ENCODE results near the gene H19. TPM values are rescaled to one million over a fixed set of nuclear protein-coding genes. Genes with fewer than 3 reads are reported as not detected.

H19 gene
- total RNA-seq (not detected), total RNA-seq (0 reads per million in 2 donors)

- no peaks in the 10 kb centered on the region for H3K36me3 Mint-ChIP-seq (ENCODE audit: low read depth)
- H3K27me3 Mint-ChIP-seq = no peaks in the 10 kb centered on the region
- ATAC-seq = no peak
- DNase-seq = no peak
- H3K4me1 Mint-ChIP-seq = no peaks in the 10 kb centered on the region
- no peaks in the 10 kb centered on the region for H3K9me3 ChIP-seq (ENCODE audit: control insufficient read depth, low read length, poor library complexity, severe bottlenecking)
- no peak within 1 kb of the TSS for H3K4me3 Mint-ChIP-seq
- H3K27ac Mint-ChIP-seq = no peak within 1 kb of the TSS
Measured at GRCh38 chr11:1997755-1998154, at the start of gene H19. H19 (minus strand) TSS chr11:1997842.

GRCh38 chr11:2041963-2042362 lies 44.3 kb upstream of the H19 start:
- no peaks in the 10 kb centered on the region for H3K4me1 Mint-ChIP-seq
- H3K27ac Mint-ChIP-seq = no peak overlapping the region
- no peaks in the 10 kb centered on the region for H3K36me3 Mint-ChIP-seq (ENCODE audit: low read depth)
- H3K27me3 Mint-ChIP-seq = no peaks in the 10 kb centered on the region
- no peak overlapping the region for H3K4me3 Mint-ChIP-seq
- no peak for ATAC-seq
- no peaks in the 10 kb centered on the region for H3K9me3 ChIP-seq (ENCODE audit: control insufficient read depth, low read length, poor library complexity, severe bottlenecking)
- DNase-seq = no peak

- Mint-ChIP-seq H3K4me1 (no peaks in the 10 kb centered on the region), H3K27ac (no peak overlapping the region), H3K4me3 (no peak overlapping the region), H3K27me3 (no peaks in the 10 kb centered on the region), H3K36me3 (ENCODE audit: low read depth) (no peaks in the 10 kb centered on the region)
- ATAC-seq (no peak), DNase-seq (no peak)
- H3K9me3 ChIP-seq (ENCODE audit: control insufficient read depth, low read length, poor library complexity, severe bottlenecking) = no peaks in the 10 kb centered on the region
Measured at GRCh38 chr11:2041153-2041552, 43.5 kb upstream of the H19 start.

- Mint-ChIP-seq H3K4me3 (no peak overlapping the region), H3K27me3 (no peaks in the 10 kb centered on the region), H3K36me3 (ENCODE audit: low read depth) (no peaks in the 10 kb centered on the region), H3K27ac (no peak overlapping the region), H3K4me1 (no peaks in the 10 kb centered on the region)
- H3K9me3 ChIP-seq (ENCODE audit: control insufficient read depth, low read length, poor library complexity, severe bottlenecking) = no peaks in the 10 kb centered on the region
- ATAC-seq (no peak), DNase-seq (no peak)
Measured at GRCh38 chr11:2039198-2039759, 41.6 kb upstream of the H19 start.

- no peaks in the 10 kb centered on the region for H3K36me3 Mint-ChIP-seq (ENCODE audit: low read depth)
- ATAC-seq = peak; percentile 68
- DNase-seq = no peak
- no peaks in the 10 kb centered on the region for H3K27me3 Mint-ChIP-seq
- no peak overlapping the region for H3K4me3 Mint-ChIP-seq
- no peaks in the 10 kb centered on the region for H3K4me1 Mint-ChIP-seq
- H3K9me3 ChIP-seq (ENCODE audit: control insufficient read depth, low read length, poor library complexity, severe bottlenecking) = no peaks in the 10 kb centered on the region
- no peak overlapping the region for H3K27ac Mint-ChIP-seq
Measured at GRCh38 chr11:2036863-2037486, 39.3 kb upstream of the H19 start.

GRCh38 chr11:2035382-2035781 lies 37.7 kb upstream of the H19 start:
- H3K4me1 Mint-ChIP-seq = no peaks in the 10 kb centered on the region
- H3K27me3 Mint-ChIP-seq = no peaks in the 10 kb centered on the region
- H3K4me3 Mint-ChIP-seq = no peak overlapping the region
- H3K27ac Mint-ChIP-seq = no peak overlapping the region
- H3K36me3 Mint-ChIP-seq (ENCODE audit: low read depth) = no peaks in the 10 kb centered on the region
- no peak for ATAC-seq
- H3K9me3 ChIP-seq (ENCODE audit: control insufficient read depth, low read length, poor library complexity, severe bottlenecking) = no peaks in the 10 kb centered on the region
- no peak for DNase-seq

GRCh38 chr11:2031058-2031457 lies 33.4 kb upstream of the H19 start:
- DNase-seq (no peak), ATAC-seq (no peak)
- H3K27ac Mint-ChIP-seq = no peak overlapping the region
- H3K9me3 ChIP-seq (ENCODE audit: control insufficient read depth, low read length, poor library complexity, severe bottlenecking) = no peaks in the 10 kb centered on the region
- H3K36me3 Mint-ChIP-seq (ENCODE audit: low read depth) = no peaks in the 10 kb centered on the region
- H3K27me3 Mint-ChIP-seq = no peaks in the 10 kb centered on the region
- no peak overlapping the region for H3K4me3 Mint-ChIP-seq
- H3K4me1 Mint-ChIP-seq = no peaks in the 10 kb centered on the region

- H3K27me3 Mint-ChIP-seq = no peaks in the 10 kb centered on the region
- H3K36me3 Mint-ChIP-seq (ENCODE audit: low read depth) = no peaks in the 10 kb centered on the region
- H3K9me3 ChIP-seq (ENCODE audit: control insufficient read depth, low read length, poor library complexity, severe bottlenecking) = no peaks in the 10 kb centered on the region
- no peak overlapping the region for H3K27ac Mint-ChIP-seq
- no peaks in the 10 kb centered on the region for H3K4me1 Mint-ChIP-seq
- no peak overlapping the region for H3K4me3 Mint-ChIP-seq
- DNase-seq = no peak
- ATAC-seq = no peak
Measured at GRCh38 chr11:2027708-2028107, 30.1 kb upstream of the H19 start.

- H3K9me3 ChIP-seq (ENCODE audit: control insufficient read depth, low read length, poor library complexity, severe bottlenecking) = no peaks in the 10 kb centered on the region
- ATAC-seq (no peak), DNase-seq (no peak)
- no peak overlapping the region for H3K4me3 Mint-ChIP-seq
- no peaks in the 10 kb centered on the region for H3K27me3 Mint-ChIP-seq
- H3K36me3 Mint-ChIP-seq (ENCODE audit: low read depth) = no peaks in the 10 kb centered on the region
- no peak overlapping the region for H3K27ac Mint-ChIP-seq
- H3K4me1 Mint-ChIP-seq = no peaks in the 10 kb centered on the region
Measured at GRCh38 chr11:2015025-2015424, 17.4 kb upstream of the H19 start.

GRCh38 chr11:2012440-2012839 lies 14.8 kb upstream of the H19 start:
- Mint-ChIP-seq H3K27ac (no peak overlapping the region), H3K36me3 (ENCODE audit: low read depth) (no peaks in the 10 kb centered on the region), H3K27me3 (no peaks in the 10 kb centered on the region), H3K4me1 (no peaks in the 10 kb centered on the region), H3K4me3 (no peak overlapping the region)
- ATAC-seq (no peak), DNase-seq (no peak)
- no peaks in the 10 kb centered on the region for H3K9me3 ChIP-seq (ENCODE audit: control insufficient read depth, low read length, poor library complexity, severe bottlenecking)

GRCh38 chr11:2004466-2004865 lies 6.8 kb upstream of the H19 start:
- DNase-seq = no peak
- no peaks in the 10 kb centered on the region for H3K36me3 Mint-ChIP-seq (ENCODE audit: low read depth)
- no peaks in the 10 kb centered on the region for H3K4me1 Mint-ChIP-seq
- no peak overlapping the region for H3K4me3 Mint-ChIP-seq
- ATAC-seq = no peak
- no peak overlapping the region for H3K27ac Mint-ChIP-seq
- no peaks in the 10 kb centered on the region for H3K27me3 Mint-ChIP-seq
- no peaks in the 10 kb centered on the region for H3K9me3 ChIP-seq (ENCODE audit: control insufficient read depth, low read length, poor library complexity, severe bottlenecking)

- Mint-ChIP-seq H3K27ac (no peak overlapping the region), H3K27me3 (no peaks in the 10 kb centered on the region), H3K36me3 (ENCODE audit: low read depth) (no peaks in the 10 kb centered on the region), H3K4me3 (no peak overlapping the region), H3K4me1 (no peaks in the 10 kb centered on the region)
- ATAC-seq (peak; percentile 61), DNase-seq (no peak)
- no peaks in the 10 kb centered on the region for H3K9me3 ChIP-seq (ENCODE audit: control insufficient read depth, low read length, poor library complexity, severe bottlenecking)
Measured at GRCh38 chr11:2002807-2003206, 5.2 kb upstream of the H19 start.

GRCh38 chr11:2002042-2002776 lies 4.6 kb upstream of the H19 start:
- Mint-ChIP-seq H3K4me1 (no peaks in the 10 kb centered on the region), H3K4me3 (no peak overlapping the region), H3K27me3 (no peaks in the 10 kb centered on the region), H3K27ac (no peak overlapping the region), H3K36me3 (ENCODE audit: low read depth) (no peaks in the 10 kb centered on the region)
- ATAC-seq (peak; percentile 68), DNase-seq (no peak)
- no peaks in the 10 kb centered on the region for H3K9me3 ChIP-seq (ENCODE audit: control insufficient read depth, low read length, poor library complexity, severe bottlenecking)

GRCh38 chr11:1998861-1999260 lies 1.2 kb upstream of the H19 start:
- DNase-seq (no peak), ATAC-seq (no peak)
- Mint-ChIP-seq H3K4me1 (no peaks in the 10 kb centered on the region), H3K27ac (no peak overlapping the region), H3K27me3 (no peaks in the 10 kb centered on the region), H3K4me3 (no peak overlapping the region), H3K36me3 (ENCODE audit: low read depth) (no peaks in the 10 kb centered on the region)
- no peaks in the 10 kb centered on the region for H3K9me3 ChIP-seq (ENCODE audit: control insufficient read depth, low read length, poor library complexity, severe bottlenecking)
